ENCODE results near the gene ZNF827.

ZNF827 gene

GRCh38 chr4:145722561-145722960 lies 216.1 kb downstream of the ZNF827 start:
- Histone ChIP-seq H3K9me3 (no peaks in the 10 kb centered on the region; the same call in 1 of the 2 replicates), H3K4me1 (0 out of 2 replicates have a peak, but pooled peaks cover 8% of the 10 kb centered on the region), H4K20me1 (no peaks in the 10 kb centered on the region), H3K4me3 (no peak overlapping the region), H3K9ac (no peak overlapping the region), H3K4me2 (no peak overlapping the region), H3K27ac (no peak overlapping the region), H3K36me3 (no peaks in the 10 kb centered on the region), H3K27me3 (no peaks in the 10 kb centered on the region)
- TF ChIP-seq Cebpa-rat (IDR thresholded peaks at IDR 0.05) = no peak

DNA sequence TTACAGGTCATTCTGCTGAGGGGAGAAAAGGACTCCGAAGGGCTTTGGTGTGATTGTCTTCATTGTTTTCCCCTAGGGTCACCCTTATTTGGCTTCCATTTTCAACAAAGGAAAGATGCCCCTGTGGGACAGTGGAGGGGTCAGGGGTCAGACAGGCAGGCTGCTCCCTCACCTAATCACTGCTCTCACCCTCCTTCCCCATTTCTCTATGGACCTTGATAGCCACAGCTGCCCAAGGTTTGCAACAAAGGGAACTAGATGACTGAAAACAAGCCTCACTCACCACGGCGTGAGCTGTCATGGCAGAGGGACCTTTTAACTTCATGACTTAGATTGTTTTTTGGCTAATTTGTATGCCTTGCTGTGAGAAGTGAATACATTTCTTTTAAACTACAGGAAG lies 218.0 kb downstream of the ZNF827 start:
- Histone ChIP-seq H3K9ac (no peak overlapping the region), H3K4me1 (0 out of 2 replicates have a peak, but pooled peaks cover 8% of the 10 kb centered on the region), H3K4me3 (no peak overlapping the region), H4K20me1 (no peaks in the 10 kb centered on the region), H3K4me2 (no peak overlapping the region), H3K27me3 (no peaks in the 10 kb centered on the region), H3K27ac (no peak overlapping the region), H3K36me3 (no peaks in the 10 kb centered on the region), H3K9me3 (no peaks in the 10 kb centered on the region; the same call in 1 of the 2 replicates)
- no peak for TF ChIP-seq Cebpa-rat (IDR thresholded peaks at IDR 0.05)

GRCh38 chr4:145719752-145720624 lies 218.6 kb downstream of the ZNF827 start:
- H3K9me3 ChIP-seq = peaks cover 2% of the 10 kb centered on the region; the same call in 1 of the 2 replicates
- H3K4me1 ChIP-seq = 0 out of 2 replicates have a peak, but pooled peaks cover 8% of the 10 kb centered on the region
- H3K4me2 ChIP-seq = no peak overlapping the region
- TF ChIP-seq Cebpa-rat (IDR thresholded peaks at IDR 0.05) = no peak
- no peaks in the 10 kb centered on the region for H4K20me1 ChIP-seq
- H3K36me3 ChIP-seq = no peaks in the 10 kb centered on the region
- H3K27ac ChIP-seq = no peak overlapping the region
- no peaks in the 10 kb centered on the region for H3K27me3 ChIP-seq
- no peak overlapping the region for H3K9ac ChIP-seq
- no peak overlapping the region for H3K4me3 ChIP-seq

- 0 out of 2 replicates have a peak, but pooled peaks cover 8% of the 10 kb centered on the region for H3K4me1 ChIP-seq
- H3K9ac ChIP-seq = no peak overlapping the region
- H3K36me3 ChIP-seq = no peaks in the 10 kb centered on the region
- no peak overlapping the region for H3K27ac ChIP-seq
- H3K27me3 ChIP-seq = no peaks in the 10 kb centered on the region
- peaks cover 13% of the 10 kb centered on the region for H3K9me3 ChIP-seq
- no peak for TF ChIP-seq Cebpa-rat (IDR thresholded peaks at IDR 0.05)
- H3K4me2 ChIP-seq = no peak overlapping the region
- no peak overlapping the region for H3K4me3 ChIP-seq
- H4K20me1 ChIP-seq = no peaks in the 10 kb centered on the region
These were observed 221.9 kb downstream of the ZNF827 start for GRCh38 chr4:145716661-145717200.

GRCh38 chr4:145716200-145716599 lies 222.4 kb downstream of the ZNF827 start:
- no peak for TF ChIP-seq Cebpa-rat (IDR thresholded peaks at IDR 0.05)
- Histone ChIP-seq H3K9ac (no peak overlapping the region), H3K36me3 (no peaks in the 10 kb centered on the region)

DNA sequence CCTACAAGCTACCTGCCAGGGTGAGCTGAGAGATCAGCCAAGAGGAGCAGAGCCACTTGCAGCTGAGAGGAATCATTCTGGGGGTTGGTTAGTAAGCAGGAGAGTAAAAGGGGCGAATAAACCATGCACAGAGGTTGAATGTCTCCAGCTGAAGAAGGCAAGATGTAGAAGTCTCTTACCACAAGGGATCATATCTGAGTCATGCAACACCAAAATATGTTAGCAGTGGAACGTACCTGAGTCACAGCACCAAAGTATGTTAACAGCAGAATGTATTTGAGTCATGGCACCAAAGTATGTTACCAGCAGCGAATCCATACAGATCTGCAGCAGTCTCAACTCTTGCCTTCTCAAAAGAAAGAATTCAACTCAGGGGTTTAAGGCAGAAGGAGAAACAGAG lies 228.8 kb downstream of the ZNF827 start:
- H3K36me3 ChIP-seq = no peaks in the 10 kb centered on the region
- no peak for TF ChIP-seq Cebpa-rat (IDR thresholded peaks at IDR 0.05)
- H3K27me3 ChIP-seq = no peaks in the 10 kb centered on the region
- H3K9me3 ChIP-seq = peaks cover 30% of the 10 kb centered on the region
- H3K27ac ChIP-seq = no peak overlapping the region
- H3K4me3 ChIP-seq = no peak overlapping the region
- H3K4me2 ChIP-seq = no peak overlapping the region
- H3K9ac ChIP-seq = no peak overlapping the region
- H4K20me1 ChIP-seq = no peaks in the 10 kb centered on the region
- no peaks in the 10 kb centered on the region for H3K4me1 ChIP-seq

More at GRCh38 chr4:145716200-145716599, 222.4 kb downstream of the ZNF827 start:
- H3K4me1 ChIP-seq = 0 out of 2 replicates have a peak, but pooled peaks cover 8% of the 10 kb centered on the region
- no peak overlapping the region for H3K4me3 ChIP-seq
- H3K27me3 ChIP-seq = no peaks in the 10 kb centered on the region
- H3K4me2 ChIP-seq = no peak overlapping the region
- H4K20me1 ChIP-seq = no peaks in the 10 kb centered on the region
- no peak overlapping the region for H3K27ac ChIP-seq
- H3K9me3 ChIP-seq = peaks cover 18% of the 10 kb centered on the region

DNA sequence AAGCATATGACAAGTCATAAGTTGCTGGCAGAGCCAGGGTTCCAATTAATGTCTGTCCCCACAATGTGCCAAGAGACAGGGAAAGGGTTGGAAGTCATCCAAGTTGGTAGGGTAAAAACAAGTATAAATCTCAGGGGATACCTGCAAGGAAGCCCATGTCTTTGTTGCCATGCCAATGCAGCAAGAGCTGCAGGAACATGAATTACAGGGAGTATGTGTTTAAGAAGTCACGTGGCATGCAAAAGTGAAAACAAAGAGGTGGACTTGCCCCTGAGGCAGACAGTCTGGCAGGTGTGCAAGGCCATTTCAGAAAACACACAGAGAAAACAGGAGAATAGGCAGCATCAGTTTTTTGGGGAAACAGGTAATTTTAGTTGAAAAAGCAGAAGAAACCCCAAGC lies 229.3 kb downstream of the ZNF827 start:
- Histone ChIP-seq H3K36me3 (no peaks in the 10 kb centered on the region), H3K27ac (no peak overlapping the region), H3K4me1 (no peaks in the 10 kb centered on the region), H3K4me2 (no peak overlapping the region), H3K9ac (no peak overlapping the region), H3K4me3 (no peak overlapping the region), H4K20me1 (no peaks in the 10 kb centered on the region), H3K9me3 (peaks cover 29% of the 10 kb centered on the region), H3K27me3 (no peaks in the 10 kb centered on the region)
- TF ChIP-seq Cebpa-rat (IDR thresholded peaks at IDR 0.05) = no peak
